Kidney (tissue), 14 donors: ENCODE measurements around the gene ZNF701. TPM values are rescaled to one million over a fixed set of nuclear protein-coding genes. Genes with fewer than 3 reads are reported as not detected.
"Not testable (repeated sequence)": the region's sequence is repeated elsewhere in the genome, so short reads cannot be mapped to it uniquely, and the experiment has no call there.

ENCODE experiments used
- DNase-seq, 5 donors: peaks; one replicate each; pipeline ENCODE4 v3.0.0-alpha.2; 2013 to 2020
- FAIRE-seq: peaks from 2 replicates; lab custom pipeline; 2012; peaks lifted over from hg19 to GRCh38; lab: Jason Lieb, UNC
- H3K27ac ChIP-seq, 2 donors: one replicate each; pipeline ENCODE4 v1.7.0; 2013; ENCODE audit warnings: low read depth in 2 of 2, low read length in 2 of 2, inconsistent platforms in 1 of 2
- H3K27me3 ChIP-seq: one replicate; pipeline ENCODE4 v1.7.1; 2013; ENCODE audit warnings: low read length, inconsistent platforms; ENCODE audit not compliant: control insufficient read depth, insufficient read depth
- H3K36me3 ChIP-seq, 3 donors: one replicate each; pipeline versions ENCODE4 v1.7.0 to v1.7.1; 2013; ENCODE audit warnings: low read length in 3 of 3, control low read depth in 1 of 3, inconsistent platforms in 1 of 3; ENCODE audit not compliant: insufficient read depth in 3 of 3, control insufficient read depth in 2 of 3
- H3K4me1 ChIP-seq, 3 donors: one replicate each; pipeline versions ENCODE4 v1.7.0 to v1.7.1; 2013; ENCODE audit warnings: low read length in 3 of 3, inconsistent platforms in 1 of 3, low read depth in 1 of 3; ENCODE audit not compliant: control insufficient read depth in 2 of 3, insufficient read depth in 2 of 3
- H3K4me3 ChIP-seq, 3 donors: one replicate each; pipeline versions ENCODE4 v1.7.0 to v1.8.1; 2013; ENCODE audit warnings: low read length in 3 of 3, control low read depth in 1 of 3, inconsistent platforms in 1 of 3
- H3K9ac ChIP-seq, 3 donors: one replicate each; pipeline versions ENCODE4 v1.7.0 to v1.7.1; 2013; ENCODE audit warnings: low read length in 3 of 3, control low read depth in 1 of 3, inconsistent platforms in 1 of 3
- H3K9me3 ChIP-seq, 3 donors: one replicate each; pipeline versions ENCODE4 v1.7.0 to v1.7.1; 2013; ENCODE audit warnings: low read length in 3 of 3, control low read depth in 1 of 3, inconsistent platforms in 1 of 3; ENCODE audit not compliant: control insufficient read depth in 2 of 3, insufficient read depth in 1 of 3
- CTCF ChIP-seq: IDR thresholded peaks from 3 replicates; pipeline ENCODE4 v1.5.1; 2012; ENCODE audit warnings: mild to moderate bottlenecking, moderate library complexity, borderline replicate concordance; ENCODE audit not compliant: insufficient read depth; ENCODE audit errors: extremely low read depth
- intact Hi-C: fragments of 100-400 bp; cut with DNase I; formaldehyde crosslinking; loops from one replicate; pipeline ENCODE4 v1.11.1; 2022
- polyA plus RNA-seq: library from polyadenylated mRNA; stranded (reverse); fragments of 350-450 nt; fragmentation: Illumina TruSeq; extraction: RNeasy Lipid Tissue Mini Kit (QIAGEN cat#74804); gene quantifications from one replicate; pipeline ENCODE4 v1.2.3, GENCODE V29; 2014; ENCODE audit warnings: low read depth, low replicate concordance; ENCODE audit not compliant: insufficient read depth
- total RNA-seq: library from RNA; stranded (reverse); fragmentation: NEBNext Ultra II Directional; extraction: Animal tissue kit (Norgen Biotek cat#: 25700); gene quantifications from one replicate; pipeline ENCODE4 v1.2.1, GENCODE V29; 2021
- donor health status: control.
- donor health status: control.
- donor health status: control.
- donor health status: control.
- donor health status: control.
- donor health status: DM: yes; HTN: yes; CAD: no.
- donor health status: Normal renal cell carcinoma (clear cell type).

The ZNF701 gene
- total and polyA plus RNA-seq, 2 donors from 2014 or later: 5.8 to 25.1 TPM

- no peak overlapping the region for H3K27ac ChIP-seq
- no peaks in the 10 kb centered on the region for H3K27me3 ChIP-seq
- DNase-seq: peak in 2 of 5 donors; percentile 23 to 32
- FAIRE-seq: no peak
- no peak for TF ChIP-seq CTCF
- H3K36me3 ChIP-seq: peaks cover 2 to 16% (median 9%) of the 10 kb centered on the region in 3 donors
- intact Hi-C loops: no loop called here
- H3K4me3 ChIP-seq: no peak overlapping the region
- H3K4me1 ChIP-seq: no peaks in the 10 kb centered on the region
- no peak overlapping the region for H3K9ac ChIP-seq
- no peaks in the 10 kb centered on the region for H3K9me3 ChIP-seq
Observed at GRCh38 chr19:52599241-52599640, 29.2 kb downstream of the ZNF701 start.

- no peaks in the 10 kb centered on the region for H3K27me3 ChIP-seq
- DNase-seq (peak in 1 of 5 donors; percentile 74), FAIRE-seq (no peak)
- peak overlapping the region; percentile 57 to 69 for H3K27ac ChIP-seq
- H3K9ac ChIP-seq: peak overlapping the region; percentile 24 to 51 (median 39)
- no peaks in the 10 kb centered on the region for H3K4me1 ChIP-seq
- intact Hi-C loops: no loop called here
- no peaks in the 10 kb centered on the region for H3K9me3 ChIP-seq
- TF ChIP-seq CTCF: no peak
- H3K36me3 ChIP-seq: peaks cover 2 to 18% (median 9%) of the 10 kb centered on the region in 3 donors
- H3K4me3 ChIP-seq: peak overlapping the region; percentile 68 to 90 (median 79)
Observed at GRCh38 chr19:52600639-52601024, 30.5 kb downstream of the ZNF701 start.

DNA sequence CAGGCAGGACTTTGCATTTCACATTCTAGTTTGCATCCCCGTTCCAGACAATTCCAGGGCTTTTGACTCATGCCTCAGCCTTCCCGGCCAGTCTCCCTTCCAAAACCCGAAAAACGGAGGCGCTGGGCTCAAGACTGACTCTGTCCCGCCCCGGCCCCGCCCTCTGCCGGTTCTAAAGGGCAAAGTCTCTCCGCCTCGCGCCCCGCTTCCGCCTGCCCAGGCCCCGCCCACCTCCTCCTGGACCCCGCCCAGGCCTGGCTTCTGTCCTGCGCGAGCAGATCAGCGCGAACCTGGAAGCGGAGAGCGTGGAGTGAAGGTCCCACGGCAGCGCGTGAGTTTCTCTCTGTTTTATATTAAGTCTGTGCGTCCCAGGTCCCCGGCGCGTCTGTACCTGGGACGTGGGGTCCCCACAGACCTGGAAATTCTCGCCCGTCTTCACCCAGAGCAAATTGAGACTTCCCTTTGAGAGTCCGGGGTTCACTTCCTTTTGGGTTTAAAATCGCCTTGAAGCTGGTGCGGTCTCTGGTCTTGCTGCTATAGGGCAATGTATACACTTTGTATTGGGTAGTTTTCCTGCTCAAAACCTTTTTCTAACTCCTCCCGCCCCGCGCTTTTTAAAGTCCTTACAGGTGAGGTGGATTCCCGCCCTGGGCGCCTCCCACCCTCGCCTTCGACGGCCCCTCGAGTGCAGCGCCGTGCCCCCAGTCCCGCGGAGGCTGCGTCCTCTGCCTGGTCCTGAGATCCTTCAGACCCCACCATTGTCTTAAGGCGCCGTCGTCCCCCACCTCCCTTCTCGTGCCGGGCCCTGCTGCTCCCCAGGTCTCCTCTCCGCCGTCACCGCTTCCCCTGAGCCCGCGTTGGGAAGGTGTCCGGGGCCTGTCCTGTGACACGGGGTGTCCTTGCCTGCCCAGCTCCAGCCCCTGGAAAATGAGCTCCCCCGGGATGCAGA, 31.2 kb downstream of the ZNF701 start:
- intact Hi-C loops: no loop called here
- DNase-seq: peak; percentile 93 to 98 (median 95)
- H3K27me3 ChIP-seq: no peaks in the 10 kb centered on the region
- TF ChIP-seq CTCF: no peak
- peak overlapping the region; percentile 55 to 89 (median 82) for H3K9ac ChIP-seq
- no peaks in the 10 kb centered on the region for H3K4me1 ChIP-seq
- peaks cover 0 to 11% (median 5%) of the 10 kb centered on the region in 3 donors for H3K36me3 ChIP-seq
- peak overlapping the region; percentile 79 to 90 (median 86) for H3K4me3 ChIP-seq
- peak overlapping the region; percentile 57 to 75 for H3K27ac ChIP-seq
- H3K9me3 ChIP-seq: no peaks in the 10 kb centered on the region
- no peak for FAIRE-seq

DNA sequence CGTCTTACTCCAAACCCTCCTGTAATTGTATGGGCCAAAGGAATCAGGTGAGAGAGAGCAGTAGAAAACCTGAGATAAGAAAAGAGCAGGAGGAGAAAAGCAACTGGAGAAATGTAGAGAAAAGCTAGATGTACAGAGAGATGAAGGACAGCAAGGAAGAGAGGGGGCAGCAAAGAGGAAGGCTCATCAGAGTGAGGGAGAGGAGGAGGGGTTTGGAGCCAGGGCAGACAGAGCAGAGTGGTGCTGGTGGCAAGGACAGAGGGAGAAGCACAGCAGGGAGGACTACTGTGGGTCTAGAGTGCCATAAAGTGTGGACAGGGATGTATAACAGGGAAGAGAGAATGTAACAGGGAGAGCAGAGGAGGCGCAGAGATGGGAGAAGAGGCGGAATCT, 31.9 kb downstream of the ZNF701 start:
- Histone ChIP-seq H3K27ac (peak overlapping the region in 1 of 2 donors; percentile 75), H3K9ac (peak overlapping the region in 2 of 3 donors; percentile 6 to 89), H3K4me3 (peak overlapping the region; percentile 20 to 90 (median 86))
- H3K36me3 ChIP-seq, FAIRE-seq, H3K9me3 ChIP-seq, intact Hi-C loops, H3K27me3 ChIP-seq, H3K4me1 ChIP-seq: not testable (repeated sequence)
- peak in 3 of 5 donors; percentile 15 to 39 (median 32) for DNase-seq
